IPS DF 6.9 (cell line): Measurements from ENCODE around the gene TMEM256.

ENCODE experiments used
- DNase-seq: peaks from one replicate; pipeline ENCODE4 v3.0.0-alpha.2; 2013; ENCODE audit warnings: low read depth, low spot score
- H3K27ac ChIP-seq: one replicate; pipeline ENCODE4 v1.5.1; 2013; ENCODE audit warnings: low read length, control low read depth
- H3K27me3 ChIP-seq: 2 replicates; pipeline ENCODE4 v1.6.1; 2013; ENCODE audit warnings: mild to moderate bottlenecking, low read length; ENCODE audit not compliant: control insufficient read depth, insufficient read depth
- H3K36me3 ChIP-seq: 2 replicates; pipeline ENCODE4 v1.6.1; 2013; ENCODE audit warnings: low read length; ENCODE audit not compliant: control insufficient read depth, insufficient read depth
- H3K4me1 ChIP-seq: 2 replicates; pipeline ENCODE4 v1.6.1; 2013; ENCODE audit warnings: low read length; ENCODE audit not compliant: control insufficient read depth, insufficient read depth
- H3K4me3 ChIP-seq: 2 replicates; pipeline ENCODE4 v1.5.1; 2013; ENCODE audit warnings: mild to moderate bottlenecking, low read length
- H3K9me3 ChIP-seq: 2 replicates; pipeline ENCODE4 v1.6.1; 2013; ENCODE audit warnings: low read length, inconsistent platforms; ENCODE audit not compliant: control insufficient read depth, insufficient read depth
- WGBS: extraction: QIAGEN DNeasy Blood & Tissue Kit; methylation state at CpG from one replicate; pipeline ENCODE4 v1.1.7; 2013; ENCODE audit warnings: mixed read lengths, missing lambda C conversion rate; ENCODE audit not compliant: insufficient read length, insufficient coverage; 5-methylcytosine and 5-hydroxymethylcytosine counted together

Gene TMEM256

DNA sequence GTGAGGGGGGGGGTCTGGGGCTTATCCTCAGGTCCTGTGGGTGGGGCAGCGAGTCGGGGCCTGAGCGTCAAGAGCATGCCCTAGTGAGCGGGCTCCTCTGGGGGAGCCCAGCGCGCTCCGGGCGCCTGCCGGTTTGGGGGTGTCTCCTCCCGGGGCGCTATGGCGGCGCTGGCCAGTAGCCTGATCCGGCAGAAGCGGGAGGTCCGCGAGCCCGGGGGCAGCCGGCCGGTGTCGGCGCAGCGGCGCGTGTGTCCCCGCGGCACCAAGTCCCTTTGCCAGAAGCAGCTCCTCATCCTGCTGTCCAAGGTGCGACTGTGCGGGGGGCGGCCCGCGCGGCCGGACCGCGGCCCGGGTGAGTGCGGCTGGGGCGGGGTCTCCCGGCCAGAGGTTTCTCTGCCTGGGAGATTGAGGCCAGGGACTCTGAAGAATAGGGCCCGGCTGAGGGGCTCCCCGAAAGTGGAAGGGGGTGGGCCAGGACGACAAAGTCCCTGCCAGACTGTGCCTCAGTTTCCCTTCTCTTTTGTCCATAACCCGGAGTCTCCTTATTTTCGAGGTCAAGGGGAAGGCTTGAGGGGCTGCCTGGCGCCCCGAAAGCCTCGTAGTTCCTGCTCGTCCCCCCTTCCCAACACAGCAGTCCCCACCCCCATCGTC, 35.7 kb upstream of the TMEM256 start, which contains the start of gene FGF11:
Gene FGF11 (plus strand): TSS at position 51 of the 651 bp plus-strand sequence. CDS start 109 bp downstream, at position 160.
- Histone ChIP-seq H3K27ac (no peak within 1 kb of the TSS), H3K4me1 (0 out of 2 replicates have a peak, but pooled peaks cover 2% of the 10 kb centered on the region), H3K36me3 (no peaks in the 10 kb centered on the region), H3K27me3 (no peaks in the 10 kb centered on the region; the same call in 1 of the 2 replicates), H3K4me3 (peak within 1 kb of the TSS; percentile 65; the same call in 1 of the 2 replicates), H3K9me3 (no peaks in the 10 kb centered on the region)
- WGBS: no CpG with 5 or more reads among the region's 50 CpGs
- DNase-seq: no peak

- no peaks in the 10 kb centered on the region for H3K4me1 ChIP-seq
- DNase-seq: no peak
- peak overlapping the region; percentile 65; the same call in 1 of the 2 replicates for H3K4me3 ChIP-seq
- no peak overlapping the region for H3K27ac ChIP-seq
- H3K27me3 ChIP-seq: no peaks in the 10 kb centered on the region; the same call in 1 of the 2 replicates
- no CpG with 5 or more reads among the region's 11 CpGs for WGBS
- no peaks in the 10 kb centered on the region for H3K9me3 ChIP-seq
- no peaks in the 10 kb centered on the region for H3K36me3 ChIP-seq
These were observed 35.0 kb upstream of the TMEM256 start for GRCh38 chr17:7438656-7439460.

DNA sequence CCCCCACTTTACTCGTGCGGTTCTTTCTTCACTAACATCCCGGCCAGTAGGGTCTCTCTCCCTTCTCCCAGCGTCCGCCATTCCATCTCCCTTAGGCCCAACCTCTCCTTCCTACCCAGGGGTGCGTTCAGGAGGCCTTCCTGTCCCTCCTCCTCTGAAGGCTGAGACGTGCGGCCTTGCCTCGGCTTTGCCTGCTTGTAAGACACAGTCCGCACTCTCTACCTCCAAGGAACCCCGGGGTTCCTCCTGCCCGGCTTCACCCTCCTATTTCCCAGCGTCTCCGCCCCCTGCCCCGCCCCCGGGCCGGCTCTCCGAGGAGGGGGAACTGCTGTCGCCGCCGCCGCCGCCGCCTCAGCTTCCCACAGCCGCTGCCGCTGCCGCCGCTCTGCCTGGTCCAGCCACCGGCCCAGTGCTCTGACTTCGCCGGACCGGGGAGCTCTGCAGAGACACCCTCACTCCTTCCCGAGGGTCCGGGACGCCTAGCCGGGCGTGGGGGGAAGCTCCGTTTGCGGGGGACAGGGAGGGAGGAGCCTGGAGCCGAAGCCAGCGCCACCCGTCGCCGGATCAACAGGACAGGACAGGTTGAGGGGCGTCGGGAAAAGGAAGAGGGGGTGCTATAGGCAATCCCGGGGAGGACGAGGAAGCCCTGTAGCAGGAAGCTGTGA, 34.2 kb upstream of the TMEM256 start:
- Histone ChIP-seq H3K4me1 (no peaks in the 10 kb centered on the region), H3K4me3 (peak overlapping the region; percentile 65; the same call in 1 of the 2 replicates)

DNA sequence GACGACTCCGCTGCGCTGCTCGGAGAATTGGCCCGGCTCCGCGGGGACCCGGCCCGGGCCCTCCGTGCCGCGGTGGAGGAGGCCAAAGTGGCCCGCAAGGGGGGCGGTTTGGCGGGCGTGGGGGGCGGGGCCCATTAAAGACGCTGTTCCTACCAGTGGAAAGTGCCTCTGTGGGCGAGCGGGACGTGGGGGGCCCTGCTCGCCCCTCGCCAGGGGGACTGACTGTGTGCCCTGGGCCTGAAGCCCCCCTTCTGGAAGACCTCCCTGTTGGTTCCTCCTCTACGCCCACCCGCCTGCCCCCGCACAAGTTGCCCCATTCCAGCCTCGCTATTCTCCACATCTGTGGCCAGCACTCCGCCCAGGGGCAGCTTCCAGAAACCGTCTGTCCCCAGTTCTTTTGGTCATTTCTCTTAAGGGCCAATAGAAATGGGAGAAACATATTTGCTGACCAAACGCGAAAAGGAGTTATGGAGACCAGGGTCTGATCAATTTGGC, 33.5 kb upstream of the TMEM256 start:
- Histone ChIP-seq H3K27me3 (no peaks in the 10 kb centered on the region; the same call in 1 of the 2 replicates), H3K36me3 (no peaks in the 10 kb centered on the region), H3K4me1 (no peaks in the 10 kb centered on the region), H3K9me3 (no peaks in the 10 kb centered on the region), H3K27ac (no peak overlapping the region), H3K4me3 (peak overlapping the region; percentile 65; the same call in 1 of the 2 replicates)
- no peak for DNase-seq
- WGBS: no CpG with 5 or more reads among the region's 31 CpGs

More for the DNA sequence above, 34.2 kb upstream of the TMEM256 start:
- no peaks in the 10 kb centered on the region for H3K36me3 ChIP-seq
- no peak overlapping the region for H3K27ac ChIP-seq
- H3K9me3 ChIP-seq: no peaks in the 10 kb centered on the region
- H3K27me3 ChIP-seq: no peaks in the 10 kb centered on the region; the same call in 1 of the 2 replicates
- WGBS: no CpG with 5 or more reads among the region's 48 CpGs
- no peak for DNase-seq

GRCh38 chr17:7436556-7437368, 32.9 kb upstream of the TMEM256 start:
- Histone ChIP-seq H3K4me1 (no peaks in the 10 kb centered on the region), H3K36me3 (no peaks in the 10 kb centered on the region), H3K9me3 (no peaks in the 10 kb centered on the region), H3K27ac (no peak overlapping the region), H3K4me3 (peak overlapping the region; percentile 65; the same call in 1 of the 2 replicates), H3K27me3 (no peaks in the 10 kb centered on the region; the same call in 1 of the 2 replicates)
- DNase-seq: no peak
- no CpG with 5 or more reads among the region's 92 CpGs for WGBS

- WGBS: no CpG with 5 or more reads among the region's 49 CpGs
- no peak for DNase-seq
- H3K27ac ChIP-seq: no peak overlapping the region
These were observed 32.0 kb upstream of the TMEM256 start for GRCh38 chr17:7435676-7436555.

DNA sequence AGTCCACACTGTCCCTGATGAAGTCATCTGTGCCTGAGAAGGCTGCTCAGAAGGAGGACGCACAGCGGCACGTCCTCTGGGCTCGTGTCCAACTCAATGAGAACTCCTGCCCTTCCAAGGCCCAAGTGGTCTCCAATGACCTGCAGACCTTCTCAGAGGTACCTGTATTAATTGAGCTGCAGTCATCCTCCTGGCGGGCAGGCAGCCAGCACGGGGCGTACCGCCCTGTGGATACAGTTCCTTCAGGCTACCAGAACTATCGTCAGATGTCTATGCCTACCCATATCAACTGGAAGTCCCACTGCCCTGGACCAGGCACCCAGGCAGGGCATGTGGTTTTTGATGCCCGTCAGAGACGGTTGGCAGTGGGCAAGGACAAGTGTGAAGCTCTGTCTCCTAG, 28.4 kb upstream of the TMEM256 start:
- Histone ChIP-seq H3K4me1 (no peaks in the 10 kb centered on the region), H3K4me3 (no peak overlapping the region), H3K9me3 (no peaks in the 10 kb centered on the region), H3K36me3 (no peaks in the 10 kb centered on the region), H3K27me3 (no peaks in the 10 kb centered on the region), H3K27ac (no peak overlapping the region)
- no peak for DNase-seq
- no CpG with 5 or more reads among the region's 11 CpGs for WGBS

More at GRCh38 chr17:7435676-7436555, 32.0 kb upstream of the TMEM256 start:
- Histone ChIP-seq H3K9me3 (no peaks in the 10 kb centered on the region), H3K4me1 (no peaks in the 10 kb centered on the region), H3K27me3 (no peaks in the 10 kb centered on the region; the same call in 1 of the 2 replicates), H3K36me3 (no peaks in the 10 kb centered on the region), H3K4me3 (peak overlapping the region; percentile 65; the same call in 1 of the 2 replicates)

DNA sequence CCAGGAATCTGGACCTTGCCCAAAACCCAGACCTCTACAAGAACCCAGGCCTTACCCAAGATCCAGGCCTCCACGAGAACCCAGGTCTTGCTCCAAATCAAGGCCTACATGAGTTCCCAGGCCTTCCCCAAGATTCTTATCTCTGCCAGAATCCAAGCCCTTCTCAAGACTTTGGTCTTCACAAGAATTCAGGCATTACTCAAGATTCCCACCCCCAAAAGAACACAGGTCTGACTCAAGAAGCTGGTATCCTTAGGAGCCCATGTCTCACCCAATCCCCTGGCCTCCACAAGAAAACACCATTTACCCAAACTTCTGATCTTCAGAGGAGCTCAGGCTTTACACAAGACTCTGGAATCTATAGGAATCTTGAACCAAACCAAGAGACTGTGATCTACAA, 27.3 kb upstream of the TMEM256 start:
- H3K27me3 ChIP-seq: no peaks in the 10 kb centered on the region
- H3K9me3 ChIP-seq: no peaks in the 10 kb centered on the region
- WGBS: no CpG with 5 or more reads among the region's 1 CpG
- no peaks in the 10 kb centered on the region for H3K4me1 ChIP-seq
- no peak overlapping the region for H3K27ac ChIP-seq
- no peak overlapping the region for H3K4me3 ChIP-seq
- no peaks in the 10 kb centered on the region for H3K36me3 ChIP-seq
- DNase-seq: no peak

GRCh38 chr17:7429722-7430121, 25.8 kb upstream of the TMEM256 start:
- Histone ChIP-seq H3K27me3 (no peaks in the 10 kb centered on the region), H3K9me3 (no peaks in the 10 kb centered on the region), H3K27ac (no peak overlapping the region), H3K36me3 (no peaks in the 10 kb centered on the region), H3K4me1 (no peaks in the 10 kb centered on the region), H3K4me3 (no peak overlapping the region)
- DNase-seq: no peak
- no CpG with 5 or more reads among the region's 10 CpGs for WGBS
